GM21786 (cell line): ENCODE data around the gene ANAPC1.
"Not testable (repeated sequence)": the region's sequence is repeated elsewhere in the genome, so short reads cannot be mapped to it uniquely, and the experiment has no call there.

Experiments
- ATAC-seq: cut with Tn5 transposase; IDR thresholded peaks from one replicate; pipeline ENCODE4 v1.9.1; 2021; ENCODE audit not compliant: unreplicated experiment

The ANAPC1 gene

DNA sequence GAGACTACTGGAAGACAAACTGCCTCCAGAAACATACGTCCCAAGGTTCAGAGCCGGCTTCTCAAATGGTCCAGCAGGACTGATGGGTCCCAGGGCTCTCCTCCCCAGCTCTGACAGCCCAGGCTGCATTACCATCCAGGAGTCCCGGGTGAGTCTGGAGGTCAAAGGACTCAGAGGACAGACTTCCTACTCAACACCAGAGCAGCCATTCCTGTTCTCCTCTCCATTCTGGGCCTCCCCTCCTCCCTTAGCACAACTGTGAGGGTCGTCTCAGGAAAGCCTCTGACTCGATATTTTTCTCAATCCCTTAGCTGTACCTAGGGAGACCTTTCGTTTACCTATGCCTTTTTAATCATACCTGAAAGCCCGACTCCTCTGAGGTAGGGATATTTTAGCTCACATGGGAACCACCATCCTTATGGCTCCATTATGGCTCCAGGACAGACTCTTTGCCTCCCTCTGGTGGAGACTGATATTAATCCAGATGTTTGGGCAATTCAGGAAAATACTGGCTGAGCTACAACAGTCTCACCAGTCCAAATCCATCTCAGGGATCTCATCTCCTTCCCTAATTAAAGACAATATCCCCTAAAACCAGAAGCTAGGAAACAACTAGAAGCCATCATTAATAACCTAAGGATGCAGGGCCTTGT, 70.9 kb downstream of the ANAPC1 start:
- not testable (repeated sequence) for ATAC-seq

DNA sequence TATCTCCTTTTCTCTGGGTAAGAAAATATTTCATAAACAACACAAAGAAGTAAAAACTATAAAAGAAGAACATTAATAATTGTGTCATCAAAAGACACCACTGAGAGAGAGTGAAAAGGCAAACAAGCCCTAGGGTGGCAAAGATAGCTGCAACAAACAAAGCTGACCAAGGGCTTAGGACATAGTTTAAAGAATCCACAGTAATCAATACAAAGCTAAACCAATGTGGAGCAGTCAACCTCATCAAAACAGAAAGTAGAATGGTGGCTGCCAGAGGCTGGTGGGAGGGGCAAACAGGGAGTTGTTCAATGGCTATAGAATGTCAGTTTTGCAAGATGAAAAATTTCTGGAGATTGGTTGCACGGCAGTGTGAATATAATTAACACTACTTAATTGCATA, 93.4 kb downstream of the ANAPC1 start:
- not testable (repeated sequence) for ATAC-seq

GRCh38 chr2:111784081-111784480, 99.9 kb downstream of the ANAPC1 start:
- ATAC-seq = not testable (repeated sequence)

DNA sequence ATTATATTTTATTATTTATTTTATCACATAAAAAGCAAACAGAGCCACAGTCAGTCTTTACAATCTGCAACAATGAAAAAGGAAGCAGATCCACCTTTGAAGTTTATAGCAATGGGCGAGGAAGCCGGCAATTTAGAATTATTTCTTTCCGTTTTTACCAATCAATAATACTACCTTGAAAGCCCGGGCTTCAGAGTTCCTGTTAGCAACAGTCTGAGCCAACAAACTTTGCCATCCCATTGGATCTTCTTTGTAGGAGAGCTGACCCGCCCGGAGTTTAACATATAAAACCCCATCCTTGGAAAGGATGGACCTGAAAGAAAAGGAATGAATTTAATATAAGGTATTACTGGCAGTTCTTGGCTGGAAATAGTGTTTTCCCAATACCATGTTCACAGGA, 101.8 kb downstream of the ANAPC1 start:
- ATAC-seq = not testable (repeated sequence)

- not testable (repeated sequence) for ATAC-seq
Measured at GRCh38 chr2:111781443-111782094, 102.4 kb downstream of the ANAPC1 start.

DNA sequence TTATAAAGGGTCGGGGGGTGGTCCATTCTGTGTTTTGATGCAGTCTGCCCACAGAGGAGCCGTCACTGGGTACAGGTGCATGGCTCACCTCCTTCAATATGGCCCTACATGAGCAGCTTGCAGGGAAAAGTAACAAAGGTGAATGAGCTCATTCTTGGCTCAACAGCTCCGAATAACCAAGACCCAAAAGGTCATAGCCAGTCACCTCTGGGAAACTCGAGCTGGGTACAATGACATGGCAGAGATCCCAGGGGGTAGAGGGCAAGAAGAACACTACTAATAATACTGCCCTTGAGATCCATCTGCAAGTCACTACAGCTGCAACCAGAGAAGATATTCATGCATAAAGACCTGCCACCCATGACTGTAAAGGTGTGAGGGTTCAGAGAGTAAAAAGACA, 106.8 kb downstream of the ANAPC1 start:
- ATAC-seq = not testable (repeated sequence)

DNA sequence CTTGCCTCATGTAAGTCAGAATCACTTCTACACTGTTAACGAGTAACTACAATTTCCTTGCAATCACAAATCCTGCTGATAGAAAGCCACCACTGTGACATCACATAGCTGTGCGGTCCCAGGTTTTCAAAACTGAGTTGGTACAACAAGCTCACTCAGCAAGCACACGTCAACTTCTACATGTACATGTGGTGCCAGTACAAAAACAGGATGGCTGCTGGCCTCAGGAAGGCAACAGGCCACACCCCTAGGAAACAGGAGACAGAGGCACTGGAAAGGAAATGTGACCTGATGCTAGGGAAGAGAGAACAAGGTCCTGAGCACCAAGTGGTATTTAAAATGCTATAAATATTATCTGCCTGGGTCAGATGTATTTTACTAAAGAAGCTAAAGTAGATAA, 107.7 kb downstream of the ANAPC1 start:
- ATAC-seq = not testable (repeated sequence)

DNA sequence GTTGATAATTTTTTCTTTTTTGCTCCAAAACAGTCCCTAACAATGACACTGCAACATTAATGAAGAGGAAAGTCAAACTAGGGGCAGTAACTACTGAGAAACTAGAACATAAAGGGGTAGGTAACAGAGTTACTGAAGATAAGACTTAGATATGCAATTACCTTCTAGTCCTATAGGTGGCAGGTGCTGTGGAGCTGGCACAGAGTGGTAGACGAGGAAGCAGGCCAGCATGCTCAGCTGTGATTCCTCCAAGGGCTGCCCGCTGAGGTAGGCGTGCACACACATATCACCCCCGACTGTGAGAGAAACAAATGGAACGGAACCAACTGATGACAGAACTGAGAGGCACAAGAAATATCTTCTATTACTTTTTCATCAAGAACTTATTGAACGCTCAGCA, 111.8 kb downstream of the ANAPC1 start:
- not testable (repeated sequence) for ATAC-seq

- not testable (repeated sequence) for ATAC-seq
Measured at GRCh38 chr2:111770916-111771658, 112.9 kb downstream of the ANAPC1 start.

- ATAC-seq = not testable (repeated sequence)
Measured at GRCh38 chr2:111768266-111769190, 115.5 kb downstream of the ANAPC1 start.

GRCh38 chr2:111767087-111767486, 116.9 kb downstream of the ANAPC1 start:
- ATAC-seq = not testable (repeated sequence)

- ATAC-seq = not testable (repeated sequence)
Measured at GRCh38 chr2:111766295-111766694, 117.7 kb downstream of the ANAPC1 start.

GRCh38 chr2:111764151-111764550, 119.8 kb downstream of the ANAPC1 start:
- ATAC-seq = not testable (repeated sequence)

DNA sequence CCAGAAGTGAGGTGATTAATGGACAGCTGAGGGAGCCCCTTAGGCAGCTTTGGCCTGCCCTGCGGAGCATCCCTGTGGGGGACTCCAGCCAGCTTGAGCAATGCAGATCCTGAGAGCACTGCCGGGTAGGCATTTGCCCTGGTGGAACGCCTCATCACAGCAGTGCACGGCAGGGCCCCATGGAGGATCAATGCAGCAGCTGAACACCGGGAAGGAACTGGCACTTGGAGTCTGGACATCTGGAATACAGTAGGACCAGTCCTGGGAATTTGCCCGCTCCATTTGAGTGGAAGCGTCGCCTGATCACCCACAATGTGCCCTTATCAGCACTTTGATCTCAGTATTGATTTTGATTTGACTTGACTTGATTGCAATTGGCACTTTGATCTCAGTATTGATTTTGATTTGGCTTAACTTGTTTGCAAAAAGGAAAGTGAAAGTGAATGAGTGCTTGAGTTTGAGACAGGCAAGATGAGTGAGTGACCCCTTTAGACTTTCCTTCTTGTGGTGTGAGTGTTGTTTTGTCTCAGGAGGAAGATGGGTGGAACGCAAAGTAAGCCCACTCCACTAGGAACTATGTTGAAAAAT, 123.2 kb downstream of the ANAPC1 start:
- not testable (repeated sequence) for ATAC-seq

DNA sequence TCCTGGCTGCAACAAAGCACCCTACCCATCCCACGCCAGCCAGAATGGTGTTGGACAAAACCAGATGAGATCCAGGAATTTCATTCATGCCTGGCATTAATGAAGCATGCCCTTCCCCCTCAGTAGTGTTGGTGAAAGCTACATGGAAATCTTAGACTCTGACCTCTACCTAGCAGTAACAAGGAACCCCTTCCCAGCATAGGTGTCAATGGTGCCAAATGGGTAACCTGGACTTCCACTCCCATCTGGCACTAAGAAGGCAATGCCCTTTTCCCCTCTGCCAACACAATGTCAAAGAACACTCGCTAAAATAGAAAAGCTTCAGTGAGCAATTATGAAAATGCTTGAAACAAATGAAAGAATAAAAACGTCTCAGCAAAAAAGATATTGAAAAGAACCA, 131.5 kb downstream of the ANAPC1 start:
- not testable (repeated sequence) for ATAC-seq

- ATAC-seq = not testable (repeated sequence)
Measured at GRCh38 chr2:111750641-111751040, 133.4 kb downstream of the ANAPC1 start.

DNA sequence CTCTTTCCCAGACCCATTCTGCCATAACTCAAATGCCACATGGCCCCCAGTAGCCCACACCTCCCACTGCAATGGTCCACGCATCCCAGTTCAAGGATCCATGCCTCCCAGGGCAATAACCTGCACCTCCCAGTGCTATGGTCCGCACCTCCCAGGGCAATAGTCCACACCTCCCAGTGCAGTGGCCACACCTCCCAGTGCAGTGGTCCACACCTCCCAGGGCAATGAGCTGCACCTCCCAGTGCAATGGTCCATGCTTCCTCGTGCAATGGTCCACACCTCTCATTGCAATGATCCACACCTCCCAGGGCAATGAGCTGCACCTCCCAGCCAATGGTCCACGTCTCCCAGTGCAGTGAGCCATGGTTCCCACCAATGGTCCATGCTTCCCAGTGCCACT, 135.6 kb downstream of the ANAPC1 start:
- not testable (repeated sequence) for ATAC-seq

- not testable (repeated sequence) for ATAC-seq
Measured at GRCh38 chr2:111747410-111748115, 136.4 kb downstream of the ANAPC1 start.

DNA sequence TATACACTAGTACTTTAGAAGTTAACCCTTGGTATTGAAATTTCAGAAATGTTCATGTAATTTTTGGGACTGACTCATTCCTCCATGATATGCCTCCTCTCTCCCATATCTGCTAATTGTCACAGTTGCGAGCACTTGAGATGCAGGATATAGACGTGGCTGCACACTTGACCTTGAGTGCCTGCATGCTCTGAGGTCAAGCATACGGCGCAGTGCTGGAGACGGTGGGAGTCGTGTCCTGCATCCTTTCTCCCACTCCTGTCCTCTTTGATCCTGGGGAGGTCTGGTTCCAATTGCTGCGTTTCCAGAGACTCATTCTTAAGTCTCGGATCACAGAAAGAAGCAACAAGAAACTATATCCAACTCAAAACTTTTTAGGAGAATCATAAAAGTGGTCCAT, 139.2 kb downstream of the ANAPC1 start:
- not testable (repeated sequence) for ATAC-seq

GRCh38 chr2:111741517-111741916, 142.5 kb downstream of the ANAPC1 start:
- ATAC-seq = not testable (repeated sequence)
